NCI-H345 treated with DMSO at 0.1 percent for 48 hours (cell line): ENCODE measurements around the gene SLC2A13.
"Not testable (repeated sequence)": the region's sequence is repeated elsewhere in the genome, so short reads cannot be mapped to it uniquely, and the experiment has no call there.

ENCODE experiments used
- DNase-seq: peaks from one replicate; lab custom pipeline; 2025; ENCODE audit not compliant: unreplicated experiment; lab: John Stamatoyannopoulos, UW

SLC2A13 gene

GRCh38 chr12:39935839-39936238 is 170.0 kb downstream of the SLC2A13 start:
- DNase-seq: no peak

- DNase-seq: no peak
Observed at GRCh38 chr12:39935275-39935674, 170.6 kb downstream of the SLC2A13 start.

GRCh38 chr12:39931857-39932256 is 174.0 kb downstream of the SLC2A13 start:
- no peak for DNase-seq

- no peak for DNase-seq
Observed at GRCh38 chr12:39931231-39931630, 174.7 kb downstream of the SLC2A13 start.

GRCh38 chr12:39930101-39930500 is 175.8 kb downstream of the SLC2A13 start:
- DNase-seq: no peak

GRCh38 chr12:39928181-39928899 is 177.5 kb downstream of the SLC2A13 start:
- no peak for DNase-seq

- no peak for DNase-seq
Observed at GRCh38 chr12:39923364-39923763, 182.5 kb downstream of the SLC2A13 start.

GRCh38 chr12:39922598-39922997 is 183.3 kb downstream of the SLC2A13 start:
- DNase-seq: not testable (repeated sequence)

GRCh38 chr12:39920647-39921046 is 185.2 kb downstream of the SLC2A13 start:
- DNase-seq: no peak

- no peak for DNase-seq
Observed at GRCh38 chr12:39920222-39920621, 185.7 kb downstream of the SLC2A13 start.

GRCh38 chr12:39919790-39920189 is 186.1 kb downstream of the SLC2A13 start:
- no peak for DNase-seq

GRCh38 chr12:39915249-39915648 is 190.6 kb downstream of the SLC2A13 start:
- no peak for DNase-seq

- DNase-seq: no peak
Observed at GRCh38 chr12:39912211-39912980, 193.5 kb downstream of the SLC2A13 start.

- DNase-seq: no peak
Observed at GRCh38 chr12:39906237-39906636, 199.6 kb downstream of the SLC2A13 start.

- no peak for DNase-seq
Observed at GRCh38 chr12:39905152-39905551, 200.7 kb downstream of the SLC2A13 start.

- no peak for DNase-seq
Observed at GRCh38 chr12:39902821-39903220, 203.1 kb downstream of the SLC2A13 start.

- DNase-seq: no peak
Observed at GRCh38 chr12:39897315-39897714, 208.6 kb downstream of the SLC2A13 start.

- DNase-seq: not testable (repeated sequence)
Observed at GRCh38 chr12:39893388-39893787, 212.5 kb downstream of the SLC2A13 start.

- DNase-seq: no peak
Observed at GRCh38 chr12:39892146-39892545, 213.7 kb downstream of the SLC2A13 start.

- no peak for DNase-seq
Observed at GRCh38 chr12:39887856-39888255, 218.0 kb downstream of the SLC2A13 start.

- DNase-seq: no peak
Observed at GRCh38 chr12:39886106-39886505, 219.8 kb downstream of the SLC2A13 start.

- DNase-seq: no peak
Observed at GRCh38 chr12:39884616-39885125, 221.2 kb downstream of the SLC2A13 start.
